CD1c-positive myeloid dendritic cell (primary cell): ENCODE results near the gene CERKL.

Source experiments
- DNase-seq: peaks from one replicate; pipeline ENCODE4 v3.0.0-alpha.2; 2016; ENCODE audit errors: extremely low spot score

CERKL gene

DNA sequence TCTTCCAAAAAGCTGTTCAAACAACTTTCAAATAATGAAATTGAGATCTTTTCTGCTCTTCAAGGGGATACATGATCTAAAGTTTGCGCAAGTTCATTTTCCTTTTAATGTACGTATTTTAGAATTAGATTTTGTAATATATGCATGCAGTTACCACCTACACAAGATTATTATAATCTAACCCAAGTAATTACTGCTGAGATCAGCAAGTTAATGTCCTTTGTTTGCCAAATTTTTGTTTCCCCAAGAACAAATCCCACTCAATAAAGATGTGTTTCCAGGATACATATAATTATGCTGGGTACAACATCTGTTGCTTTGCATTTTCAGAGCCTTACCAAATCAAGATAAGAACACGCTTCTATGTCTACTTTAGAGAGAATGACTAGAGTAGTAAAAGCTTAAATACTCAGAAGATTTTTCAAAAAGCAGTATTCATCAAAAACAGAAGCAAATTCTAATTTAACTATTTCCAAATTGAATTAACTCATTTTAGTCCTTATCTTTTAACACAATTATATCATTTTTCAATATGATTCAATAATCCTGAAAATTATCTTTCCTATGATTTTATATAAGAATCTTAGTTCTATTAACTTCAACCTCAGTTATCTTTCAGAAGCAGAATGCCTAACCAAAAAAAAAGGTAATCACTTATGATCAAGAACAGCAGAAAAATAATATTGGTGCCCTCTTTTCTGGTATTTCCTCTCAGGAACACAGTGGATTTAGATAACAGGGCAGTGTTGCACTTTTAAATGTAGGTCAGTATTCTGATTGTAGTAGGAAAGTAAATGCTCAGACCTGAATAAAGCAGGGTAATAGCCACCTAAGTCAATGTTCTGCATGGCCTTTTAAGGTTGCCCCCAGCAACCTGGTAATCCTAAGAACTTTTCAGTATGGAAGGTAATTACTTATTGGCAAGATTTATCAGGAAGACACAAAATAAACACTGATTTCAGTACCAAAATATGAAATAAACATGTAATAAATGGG is 28.0 kb downstream of the CERKL start:
- DNase-seq: no peak

DNA sequence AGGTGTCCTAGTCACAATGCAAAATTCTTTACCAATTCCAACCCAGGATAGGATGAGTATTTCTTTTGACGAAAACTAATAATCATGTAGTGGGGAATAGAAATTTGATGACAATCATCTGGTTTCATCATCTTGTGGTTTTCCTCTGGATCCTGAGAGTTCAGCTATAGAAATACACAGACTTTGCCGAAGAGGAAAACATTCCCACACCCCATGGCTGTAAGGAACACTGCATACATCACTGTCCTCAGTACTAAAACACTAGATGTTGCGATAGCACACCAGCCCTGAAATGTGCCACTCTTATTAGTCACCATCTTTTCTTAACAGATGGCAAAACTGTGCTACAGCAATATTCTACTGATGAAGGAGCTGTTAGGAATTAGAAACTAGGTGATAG is 29.4 kb downstream of the CERKL start:
- DNase-seq: no peak

DNA sequence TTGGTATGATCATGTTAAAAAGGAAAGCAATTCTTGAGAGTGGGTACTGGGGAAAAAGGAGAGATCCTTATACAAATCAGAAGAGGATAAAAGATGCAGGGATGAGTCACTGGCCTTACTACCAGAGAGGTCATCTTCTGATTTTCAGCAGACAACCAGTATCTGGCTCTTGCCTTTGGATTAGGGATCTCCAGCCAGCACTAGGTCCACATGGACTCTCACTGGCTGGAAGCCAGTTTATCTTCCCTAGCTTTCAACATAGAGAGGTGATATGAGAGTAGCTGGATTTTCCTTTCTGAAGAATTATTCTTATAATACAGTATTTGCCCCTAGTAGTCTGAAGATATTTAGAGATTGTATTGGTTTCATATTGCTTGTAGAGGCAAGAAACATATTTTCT is 30.2 kb downstream of the CERKL start:
- DNase-seq: no peak

DNA sequence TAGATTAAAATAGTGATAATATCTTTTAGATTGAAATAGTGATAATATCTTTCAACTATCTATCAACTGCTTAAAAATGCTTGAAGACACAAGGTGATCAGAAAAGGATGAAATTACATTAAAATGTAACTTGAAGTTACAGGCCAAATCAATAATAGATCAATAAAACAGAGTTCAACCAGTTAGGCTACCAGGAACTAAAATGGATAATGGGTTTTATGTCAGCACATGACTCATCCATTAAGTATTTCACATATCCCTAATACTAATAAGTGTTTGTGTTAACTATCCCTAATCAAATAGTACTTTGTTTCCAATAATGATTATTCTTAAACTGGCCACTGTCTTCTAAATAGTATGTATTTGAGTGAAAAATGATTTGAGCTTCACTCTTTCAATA is 33.7 kb downstream of the CERKL start:
- no peak for DNase-seq

DNA sequence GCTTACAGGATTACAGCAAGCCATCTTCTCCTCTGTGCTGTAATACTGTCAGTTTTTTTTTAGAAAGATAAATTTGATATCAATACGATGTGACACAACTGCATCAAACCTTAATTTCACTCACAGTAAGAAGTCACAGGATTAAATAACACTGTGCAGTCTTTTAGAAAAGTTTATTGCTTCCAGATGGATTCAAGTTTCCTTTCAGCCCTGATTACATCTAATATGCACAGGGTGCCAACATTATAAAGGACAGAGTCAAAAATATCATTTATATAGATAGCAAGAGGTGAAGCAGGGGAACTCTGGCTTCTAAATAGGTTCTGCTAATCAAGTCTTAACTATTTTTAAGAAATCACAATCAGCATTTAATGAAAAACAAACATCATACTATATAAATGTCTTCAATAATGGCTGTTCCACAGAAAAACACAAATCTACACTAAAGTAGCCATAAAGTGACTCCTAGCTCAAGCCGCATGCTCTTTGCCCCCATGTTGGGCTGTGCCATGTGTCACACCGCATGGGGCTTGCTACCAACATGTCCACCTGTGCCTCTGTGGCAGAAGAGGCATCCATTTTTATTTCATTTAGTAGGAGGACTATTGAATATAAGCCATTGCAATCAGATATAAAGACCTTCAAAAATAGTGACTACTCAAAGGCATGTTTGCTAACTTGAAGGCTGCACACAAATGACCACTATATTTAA is 35.0 kb downstream of the CERKL start:
- DNase-seq: no peak

DNA sequence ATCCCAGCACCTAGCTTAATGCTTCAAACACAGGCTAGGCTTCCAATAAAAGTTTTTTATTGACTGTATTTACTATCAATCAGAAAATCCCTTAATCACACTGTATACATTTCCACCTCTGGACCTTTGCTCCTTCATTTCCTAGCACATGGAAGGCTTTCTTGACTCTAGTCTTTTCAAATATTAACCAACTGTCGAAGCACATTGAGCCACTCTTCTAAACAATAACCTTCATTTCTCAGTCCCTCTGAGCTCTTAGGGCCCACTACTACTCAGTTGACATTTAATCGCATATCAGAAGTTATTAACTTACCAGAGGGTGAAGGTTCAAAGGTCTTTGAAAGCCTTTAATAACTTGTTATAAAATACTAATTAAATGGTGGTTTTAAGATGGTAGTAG is 37.4 kb downstream of the CERKL start:
- DNase-seq: no peak

DNA sequence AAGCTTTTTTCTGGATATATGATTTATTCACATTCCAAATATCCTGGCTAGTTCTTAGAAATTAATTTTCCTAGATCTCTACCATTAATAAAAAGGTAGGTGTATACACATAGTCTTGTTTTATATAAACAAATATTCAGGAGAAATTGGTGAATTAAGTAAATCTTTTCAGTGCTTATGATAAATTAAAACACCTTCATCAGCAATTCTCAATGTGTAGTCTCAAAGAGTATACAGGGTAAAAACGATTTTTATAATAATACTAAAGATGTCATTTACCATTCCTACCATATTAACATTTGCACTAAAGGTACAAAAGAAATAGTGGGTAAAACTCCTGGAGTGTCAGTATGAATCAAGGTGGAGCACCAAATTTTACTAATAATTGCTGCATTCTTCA is 40.2 kb downstream of the CERKL start:
- DNase-seq: no peak

DNA sequence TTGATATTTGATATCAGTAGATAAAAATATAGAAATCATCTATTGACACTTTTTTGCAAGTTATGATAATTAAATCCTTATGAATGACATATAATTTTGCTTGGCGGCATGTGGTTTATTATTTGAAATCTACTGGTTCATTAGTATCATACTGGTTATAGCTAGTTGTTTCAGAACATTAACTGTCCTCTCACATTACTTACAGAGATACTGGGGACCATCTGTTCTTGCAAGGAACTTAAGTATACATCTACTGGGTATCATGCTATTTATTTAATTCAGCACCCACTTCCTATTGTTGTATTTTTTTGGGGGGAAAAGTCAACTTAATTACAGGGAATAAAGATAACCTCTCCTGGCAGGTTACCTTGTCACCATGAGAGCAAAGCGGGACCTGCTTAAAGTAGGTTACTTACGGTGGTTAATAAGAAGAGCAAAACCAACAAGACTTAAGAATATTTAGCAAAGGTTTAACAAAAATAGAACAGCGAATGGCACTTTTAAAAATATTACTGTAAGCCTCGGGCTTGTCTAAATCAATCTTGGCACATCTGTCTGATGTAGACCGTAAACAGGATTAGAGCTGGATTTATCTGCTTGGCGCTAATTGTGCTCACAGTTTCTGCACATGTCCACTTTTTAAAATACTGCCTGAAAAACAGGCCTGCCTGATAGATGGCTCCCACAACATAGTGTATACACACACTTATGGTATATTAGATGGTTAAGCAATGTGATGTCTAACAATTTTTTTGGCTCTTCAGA is 41.8 kb downstream of the CERKL start:
- DNase-seq: no peak

DNA sequence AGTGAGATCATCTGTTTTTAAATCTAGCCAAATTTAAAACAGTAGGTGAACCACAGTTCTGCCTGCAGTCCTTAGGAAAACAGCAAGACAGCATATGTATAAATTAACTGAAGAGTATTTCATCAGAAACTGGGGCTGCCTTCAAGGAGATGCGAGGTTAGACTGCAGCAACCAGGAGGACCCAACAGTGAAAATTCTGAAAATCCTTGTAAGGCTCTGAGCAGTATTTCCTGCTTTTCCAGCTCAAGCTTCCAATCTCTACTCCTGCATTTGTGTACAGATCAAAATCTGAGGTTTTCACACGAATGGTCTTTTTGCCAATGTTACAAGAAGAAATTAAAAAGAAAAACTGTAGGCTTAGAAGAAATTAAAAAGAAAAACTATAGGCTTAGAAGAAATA is 43.7 kb downstream of the CERKL start:
- no peak for DNase-seq

DNA sequence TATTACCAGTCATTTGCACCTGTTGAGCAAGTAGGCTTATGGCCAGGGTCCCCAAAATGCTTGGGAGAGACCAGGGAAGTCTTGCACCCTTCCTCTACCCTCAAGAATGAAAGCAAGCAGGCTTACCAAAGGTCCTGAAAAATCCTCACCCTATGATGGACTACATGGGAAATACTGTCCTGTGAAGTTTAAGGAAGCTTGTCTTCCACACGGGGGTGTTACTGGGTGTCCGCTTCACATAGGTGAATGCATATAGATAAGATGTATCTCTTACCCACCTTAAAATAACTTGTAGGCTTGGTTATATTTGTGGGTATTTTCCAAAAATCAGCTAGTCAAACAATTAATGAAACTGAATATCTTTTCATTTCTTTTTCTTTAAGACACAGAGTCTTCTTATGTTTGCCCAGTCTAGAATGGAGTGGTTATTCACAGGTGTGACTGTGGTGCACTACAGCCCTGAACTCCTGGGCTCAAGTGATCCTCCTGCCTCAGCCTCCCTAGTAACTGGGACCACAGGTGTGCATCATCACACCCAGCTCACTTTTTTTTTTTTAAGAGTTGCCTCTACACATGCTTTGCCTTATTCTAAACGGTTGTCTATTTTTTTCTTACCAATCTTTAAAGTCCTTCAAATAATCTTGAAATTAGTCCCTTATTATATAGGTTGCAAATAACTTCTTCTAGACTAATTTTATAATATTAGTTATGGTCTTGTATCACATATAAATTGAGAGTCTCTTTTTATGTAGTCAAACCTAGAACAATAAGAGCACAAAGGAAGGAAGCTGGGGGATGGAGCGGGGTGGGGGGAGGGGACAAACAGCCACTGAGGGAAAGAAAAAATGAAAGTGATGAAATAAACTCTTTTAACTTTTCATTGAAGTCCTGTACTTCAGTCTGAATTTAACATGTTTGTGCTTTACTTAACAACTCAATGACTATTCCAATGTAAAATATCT is 49.0 kb downstream of the CERKL start:
- DNase-seq: no peak

DNA sequence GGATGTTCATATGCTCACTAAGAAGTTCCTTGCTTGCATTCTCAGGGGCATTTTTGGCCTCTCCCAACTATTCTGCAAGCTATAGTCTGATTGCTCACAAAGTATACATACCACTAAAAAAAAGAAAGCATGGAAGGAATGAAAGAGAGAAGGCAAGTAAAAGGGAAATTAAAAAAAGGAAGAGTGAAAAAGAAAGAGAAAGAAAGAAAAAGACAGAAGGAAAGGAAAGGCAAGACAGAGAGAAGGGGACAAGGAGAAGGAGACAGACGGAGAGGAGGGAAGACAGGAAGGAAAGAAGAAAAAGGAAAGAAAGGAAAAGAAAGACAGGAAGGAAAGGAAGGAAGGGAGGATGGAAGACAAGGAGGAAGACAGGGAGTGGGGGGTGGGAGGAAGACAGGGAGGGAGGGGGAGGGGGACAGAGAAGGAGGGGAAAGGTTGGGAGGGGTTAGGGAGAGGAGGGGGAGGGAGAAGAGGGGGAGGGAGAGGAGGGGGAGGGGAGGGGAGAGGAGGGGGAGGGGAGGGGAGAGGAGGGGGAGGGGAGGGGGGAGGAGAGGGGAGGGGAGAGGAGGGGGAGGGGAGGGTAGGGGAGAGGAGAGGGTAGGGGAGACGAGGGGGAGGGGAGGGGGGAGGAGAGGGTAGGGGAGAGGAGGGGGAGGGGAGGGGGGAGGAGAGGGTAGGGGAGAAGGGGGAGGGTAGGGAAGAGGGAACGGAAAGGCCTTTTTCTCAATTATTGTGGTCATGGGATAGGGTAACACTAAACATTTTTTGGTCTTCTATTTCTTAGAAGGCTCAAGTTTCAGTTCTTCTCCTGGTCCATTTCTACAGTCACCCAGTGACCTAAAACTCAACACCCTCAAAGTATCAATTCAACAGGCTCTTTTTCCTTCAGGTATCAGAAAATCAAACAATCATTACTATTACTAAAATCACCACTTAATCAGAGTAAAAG is 50.7 kb downstream of the CERKL start:
- no peak for DNase-seq

DNA sequence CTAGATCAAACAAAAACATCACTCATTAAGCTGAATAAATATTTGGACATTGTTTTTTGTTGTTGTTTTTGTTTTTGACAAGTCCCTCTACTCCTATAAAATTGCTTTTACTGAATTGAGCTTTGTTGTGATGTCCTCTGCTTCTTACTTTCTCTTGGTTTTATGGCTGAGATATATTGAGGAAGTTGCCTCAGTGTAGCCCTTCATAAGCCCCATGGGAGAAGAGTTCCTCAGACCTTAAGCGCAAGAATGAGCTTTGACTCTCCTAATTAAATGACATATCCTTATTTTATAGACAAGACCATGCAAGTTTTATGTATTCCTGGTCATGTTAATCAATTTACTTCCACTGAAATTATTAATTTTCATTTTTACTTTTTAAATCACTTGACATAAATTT is 54.9 kb downstream of the CERKL start:
- no peak for DNase-seq

DNA sequence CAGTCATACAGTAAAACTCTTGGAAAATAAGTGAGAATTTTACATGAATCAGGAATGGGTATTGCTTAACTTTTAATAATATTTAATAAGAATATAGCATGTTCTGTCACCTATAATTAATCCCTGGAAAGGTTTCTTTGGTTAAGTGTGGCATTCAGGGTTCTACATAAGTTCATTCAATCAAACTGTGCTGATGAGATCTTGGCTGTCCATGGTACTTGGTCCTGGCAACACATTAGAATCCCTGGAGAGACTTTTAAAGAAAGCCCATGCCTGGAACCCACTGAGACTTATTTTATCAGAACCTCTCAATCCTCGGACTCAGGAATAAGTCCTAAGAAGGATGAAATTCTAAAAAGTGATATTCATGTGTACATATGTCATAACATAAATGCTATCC is 60.3 kb downstream of the CERKL start:
- DNase-seq: no peak

DNA sequence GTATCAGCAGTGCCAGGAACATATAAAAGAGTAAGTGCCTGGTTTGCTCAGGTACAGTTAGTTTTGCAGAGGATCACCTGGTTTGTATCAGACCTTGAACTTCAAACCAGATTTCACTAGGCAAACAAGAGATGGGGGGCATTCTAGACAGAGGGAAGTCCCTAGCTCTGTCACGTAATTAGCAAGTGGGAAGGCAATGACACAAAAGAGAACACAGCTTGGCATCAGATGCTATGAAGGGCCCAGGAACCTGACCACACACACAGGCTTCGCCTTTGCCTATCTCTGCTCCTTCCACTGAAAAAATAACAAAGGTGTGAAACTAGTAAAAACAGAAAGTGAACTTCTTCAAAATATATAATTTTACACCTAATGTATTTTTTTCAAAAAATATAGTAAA is 62.6 kb downstream of the CERKL start:
- DNase-seq: no peak

DNA sequence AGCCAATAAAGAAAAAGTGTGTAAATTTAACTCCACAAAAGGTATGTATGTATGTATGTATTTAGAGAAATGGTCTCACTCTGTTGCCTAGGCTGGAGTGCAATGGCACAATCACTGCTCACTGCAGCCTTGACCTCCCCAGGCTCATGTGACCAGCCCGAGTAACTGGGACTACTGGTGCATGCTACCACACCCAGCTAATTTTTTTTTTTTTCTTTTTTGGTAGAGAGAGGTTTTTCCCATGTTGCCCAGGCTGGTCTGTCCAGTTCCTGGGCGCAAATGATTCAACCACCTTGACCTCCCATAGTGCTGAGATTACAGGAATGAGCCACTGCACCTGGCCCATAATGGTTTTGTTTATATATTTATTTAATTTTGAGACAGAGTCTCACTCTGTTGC is 67.1 kb downstream of the CERKL start:
- no peak for DNase-seq

DNA sequence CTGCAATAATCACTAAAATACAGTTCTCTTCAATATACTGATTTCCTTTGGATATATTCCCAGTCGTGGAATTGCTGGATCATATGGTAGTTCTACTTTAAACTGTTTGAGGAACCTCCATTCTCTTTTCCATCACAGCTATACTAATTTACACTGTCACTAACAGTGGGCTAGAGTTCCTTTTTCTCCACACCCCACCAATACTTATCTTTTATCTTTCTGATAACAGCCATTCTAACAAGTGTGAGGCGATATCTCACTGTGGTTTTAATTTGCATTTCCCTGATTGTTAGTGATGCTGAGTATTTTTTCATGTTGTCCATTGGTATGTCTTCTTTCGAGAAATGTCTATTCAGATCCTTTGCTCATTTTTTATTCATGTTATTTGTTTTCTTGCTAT is 68.4 kb downstream of the CERKL start:
- no peak for DNase-seq

DNA sequence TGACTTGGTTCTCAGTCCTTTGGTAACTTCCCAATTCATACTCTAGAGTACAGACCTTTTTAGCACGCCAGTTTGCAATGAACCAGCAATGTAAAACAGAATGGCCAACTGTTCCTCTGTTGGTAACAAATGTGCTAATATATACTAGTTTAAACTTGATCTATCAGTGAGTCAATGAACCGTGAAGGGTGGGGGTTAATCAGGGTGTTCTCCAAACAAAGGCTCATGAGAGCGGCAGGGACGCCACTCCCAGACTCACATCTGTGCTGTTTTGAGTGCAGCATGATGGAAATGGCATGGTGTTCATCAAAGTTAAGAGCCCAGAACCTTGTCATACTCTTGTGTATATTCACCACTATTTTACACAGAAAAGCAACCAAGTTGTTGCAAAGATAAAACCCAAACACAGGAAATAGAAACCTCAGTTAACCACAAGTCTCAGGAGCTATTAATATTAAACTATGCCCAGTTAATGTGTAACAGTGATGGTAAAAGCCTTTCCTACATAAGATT is 70.3 kb downstream of the CERKL start:
- DNase-seq: no peak

DNA sequence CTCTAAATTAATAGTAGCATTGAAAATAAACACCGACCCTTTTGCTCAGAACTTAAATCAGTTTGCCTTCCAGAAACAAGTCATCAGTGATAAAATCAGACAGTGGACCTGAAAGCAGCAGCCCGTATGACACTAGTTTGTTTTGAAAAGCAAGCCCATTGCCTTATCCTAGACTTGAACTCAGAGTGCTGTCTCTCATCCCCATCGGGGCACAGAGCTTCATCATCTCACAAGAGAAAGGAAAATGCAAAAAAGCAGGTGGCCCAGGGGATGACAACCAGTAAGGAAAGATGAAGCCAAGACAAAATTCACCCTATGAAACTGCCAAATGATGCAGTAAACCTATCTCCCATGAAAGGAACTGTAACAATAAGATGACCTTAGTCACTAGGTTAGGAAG is 71.2 kb downstream of the CERKL start:
- DNase-seq: no peak

DNA sequence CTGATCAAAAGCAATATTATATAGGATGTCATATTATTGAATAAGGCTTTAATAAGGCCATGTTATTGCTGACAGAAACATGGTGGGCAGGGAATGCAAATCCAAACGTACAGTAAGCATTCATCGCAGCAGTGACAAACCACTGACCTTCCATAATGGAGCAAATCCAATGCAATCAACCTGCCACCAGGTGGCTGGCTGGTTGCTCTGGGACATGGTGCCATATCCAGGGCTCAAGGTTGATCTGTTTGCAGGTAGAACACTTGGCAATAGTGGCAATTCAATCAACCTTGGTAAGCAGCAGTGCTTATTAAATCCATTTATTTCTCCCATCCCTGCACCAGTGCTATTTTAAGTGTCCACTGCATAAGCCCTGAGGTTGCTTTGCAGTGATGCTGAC is 75.4 kb downstream of the CERKL start:
- DNase-seq: no peak

DNA sequence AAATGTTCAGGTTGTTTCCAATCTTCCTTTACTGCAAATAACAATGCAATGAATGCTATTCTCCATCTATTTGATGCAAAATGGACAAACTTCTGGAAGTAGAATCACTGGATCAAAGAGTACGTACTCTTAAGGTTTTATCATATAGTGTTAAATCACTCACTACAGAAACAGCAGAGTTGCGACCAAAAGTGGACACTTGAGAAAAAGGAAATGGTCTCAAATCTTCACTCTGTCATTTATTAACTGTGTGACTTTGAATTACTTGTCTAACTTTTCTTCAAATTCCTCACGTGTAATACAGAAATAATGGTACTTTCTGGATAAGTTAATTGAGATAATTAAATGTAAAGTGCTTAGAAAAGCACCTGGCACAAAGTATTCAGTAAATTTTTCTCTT is 78.1 kb downstream of the CERKL start:
- no peak for DNase-seq
